NCI-H128 (cell line): Measurements from ENCODE around the gene GSS.
A peak's percentile ranks its signal among the peaks of the same experiment; 100 is the strongest.

ENCODE experiments used
- DNase-seq: peaks from one replicate; lab custom pipeline; 2025; ENCODE audit not compliant: unreplicated experiment; lab: John Stamatoyannopoulos, UW

GSS gene

GRCh38 chr20:34955231-34956040 is at the start of gene GSS, which contains the start of gene MYH7B:
GSS (minus strand) TSS chr20:34955806; CDS start chr20:34951852, 3,954 bp downstream.
MYH7B (plus strand) TSS chr20:34955868; CDS start chr20:34978006, 22,138 bp downstream.
- peak; percentile 94 for DNase-seq

GRCh38 chr20:35004749-35005462 is 49.3 kb upstream of the GSS start:
- DNase-seq = no peak

- no peak for DNase-seq
Observed at GRCh38 chr20:35004051-35004725, 48.6 kb upstream of the GSS start.

GRCh38 chr20:35003211-35004031 is 47.8 kb upstream of the GSS start:
- DNase-seq = no peak

- DNase-seq = no peak
Observed at GRCh38 chr20:35002426-35003210, 47.0 kb upstream of the GSS start.

- DNase-seq = no peak
Observed at GRCh38 chr20:35001596-35002362, 46.2 kb upstream of the GSS start.

- DNase-seq = no peak
Observed at GRCh38 chr20:35000922-35001595, 45.5 kb upstream of the GSS start.

GRCh38 chr20:35000311-35000921 is 44.8 kb upstream of the GSS start:
- DNase-seq = no peak

GRCh38 chr20:34999782-35000181 is 44.2 kb upstream of the GSS start:
- DNase-seq = no peak

- no peak for DNase-seq
Observed at GRCh38 chr20:34999021-34999451, 43.4 kb upstream of the GSS start.

- DNase-seq = no peak
Observed at GRCh38 chr20:34998331-34998950, 42.8 kb upstream of the GSS start.

- DNase-seq = no peak
Observed at GRCh38 chr20:34997774-34998173, 42.2 kb upstream of the GSS start.

- DNase-seq = no peak
Observed at GRCh38 chr20:34997131-34997561, 41.5 kb upstream of the GSS start.

GRCh38 chr20:34996243-34997028 is 40.8 kb upstream of the GSS start:
- DNase-seq = no peak

GRCh38 chr20:34995696-34996095 is 40.1 kb upstream of the GSS start:
- DNase-seq = no peak

GRCh38 chr20:34995192-34995591 is 39.6 kb upstream of the GSS start:
- DNase-seq = no peak
